Suprapubic skin (tissue), 4 donors: Measurements from ENCODE around the gene LYZL1. TPM values are rescaled to one million over a fixed set of nuclear protein-coding genes. Genes with fewer than 3 reads are reported as not detected.

Experiments
- DNase-seq, 2 donors: peaks; one replicate each; pipeline ENCODE4 v3.0.0-alpha.2; 2019; ENCODE audit warnings: low spot score in 2 of 2
- H3K27ac ChIP-seq: fragments of 200-600 bp; sonication (generic); one replicate; pipeline ENCODE4 v1.5.1; 2019
- H3K27me3 ChIP-seq: fragments of 200-600 bp; sonication (generic); one replicate; pipeline ENCODE4 v1.5.1; 2019
- H3K36me3 ChIP-seq: fragments of 200-600 bp; sonication (generic); one replicate; pipeline ENCODE4 v1.5.1; 2019
- H3K4me1 ChIP-seq: fragments of 200-600 bp; sonication (generic); one replicate; pipeline ENCODE4 v1.5.1; 2019
- H3K4me3 ChIP-seq: fragments of 200-600 bp; sonication (generic); one replicate; pipeline ENCODE4 v1.5.1; 2019; ENCODE audit warnings: mild to moderate bottlenecking
- H3K9me3 ChIP-seq: fragments of 200-600 bp; sonication (generic); one replicate; pipeline ENCODE4 v1.5.1; 2019
- CTCF ChIP-seq, 2 donors: fragments of 200-600 bp in 1 of 2; fragments of 450-650 bp in 1 of 2; sonication (generic) in 1 of 2; IDR thresholded peaks; one replicate each; pipeline ENCODE4 v1.5.1; 2016 to 2019; ENCODE audit warnings: antibody characterized with exemption in 2 of 2, mild to moderate bottlenecking in 1 of 2, moderate library complexity in 1 of 2
- EP300 ChIP-seq: sonication (generic); formaldehyde crosslinking; IDR thresholded peaks from one replicate; pipeline ENCODE4 v1.6.1; 2017; ENCODE audit warnings: antibody characterized with exemption
- POLR2A ChIP-seq, 2 donors: fragments of 450-650 bp; IDR thresholded peaks; one replicate each; pipeline ENCODE4 v1.6.1; 2017; ENCODE audit warnings: antibody characterized with exemption in 2 of 2, mild to moderate bottlenecking in 2 of 2, moderate library complexity in 2 of 2
- POLR2AphosphoS5 ChIP-seq, 3 donors: sonication (generic); formaldehyde crosslinking; IDR thresholded peaks; one replicate each; pipeline ENCODE4 v1.6.1; 2017; ENCODE audit warnings: antibody characterized with exemption in 3 of 3
- WGBS: methylation state at CpG from one replicate; pipeline ENCODE4 v1.1.5; 2018; 5-methylcytosine and 5-hydroxymethylcytosine counted together
- total RNA-seq, 4 donors: library from RNA; depleted of rRNA; stranded (reverse); fragments of >200 nt; gene quantifications; one replicate each; pipeline ENCODE4 v1.1.0, GENCODE V29; 2016

LYZL1 gene
- total RNA-seq, 4 donors from 2014 or later, result not detected

GRCh38 chr10:29243750-29244149 is 45.1 kb upstream of the LYZL1 start:
- Histone ChIP-seq H3K9me3 (no peaks in the 10 kb centered on the region), H3K27me3 (peaks cover 9% of the 10 kb centered on the region), H3K4me1 (no peaks in the 10 kb centered on the region), H3K36me3 (no peaks in the 10 kb centered on the region), H3K27ac (no peak overlapping the region), H3K4me3 (no peak overlapping the region)
- DNase-seq, result no peak
- WGBS, result 94% methylated on average over 1 of the region's 1 CpG
- TF ChIP-seq POLR2AphosphoS5 (IDR thresholded peaks at IDR 0.05), result no peak
- no peak for TF ChIP-seq CTCF (IDR thresholded peaks at IDR 0.05)
- TF ChIP-seq POLR2A (IDR thresholded peaks at IDR 0.05), result no peak

- 88% methylated on average over 7 of the region's 7 CpGs for WGBS
- Histone ChIP-seq H3K27ac (no peak overlapping the region), H3K4me3 (no peak overlapping the region)
Observed at GRCh38 chr10:29244978-29245377, 43.9 kb upstream of the LYZL1 start.

GRCh38 chr10:29245476-29245875 is 43.4 kb upstream of the LYZL1 start:
- peaks cover 12% of the 10 kb centered on the region for H3K27me3 ChIP-seq
- no peak overlapping the region for H3K4me3 ChIP-seq
- H3K27ac ChIP-seq, result no peak overlapping the region
- H3K4me1 ChIP-seq, result no peaks in the 10 kb centered on the region
- TF ChIP-seq POLR2AphosphoS5 (IDR thresholded peaks at IDR 0.05), result no peak
- no peak for TF ChIP-seq POLR2A (IDR thresholded peaks at IDR 0.05)
- no peak for TF ChIP-seq EP300
- no peak for TF ChIP-seq CTCF (IDR thresholded peaks at IDR 0.05)
- no peak for DNase-seq
- H3K9me3 ChIP-seq, result no peaks in the 10 kb centered on the region
- H3K36me3 ChIP-seq, result no peaks in the 10 kb centered on the region
- WGBS, result 85% methylated on average over 11 of the region's 11 CpGs

More at GRCh38 chr10:29244978-29245377, 43.9 kb upstream of the LYZL1 start:
- Histone ChIP-seq H3K27me3 (peaks cover 7% of the 10 kb centered on the region), H3K4me1 (no peaks in the 10 kb centered on the region), H3K9me3 (no peaks in the 10 kb centered on the region), H3K36me3 (no peaks in the 10 kb centered on the region)
- DNase-seq, result no peak
- TF ChIP-seq POLR2A (IDR thresholded peaks at IDR 0.05) (no peak), POLR2AphosphoS5 (IDR thresholded peaks at IDR 0.05) (no peak), CTCF (IDR thresholded peaks at IDR 0.05) (no peak), EP300 (no peak)

- TF ChIP-seq POLR2AphosphoS5 (IDR thresholded peaks at IDR 0.05) (no peak), CTCF (IDR thresholded peaks at IDR 0.05) (no peak), EP300 (no peak)
- Histone ChIP-seq H3K27me3 (peaks cover 18% of the 10 kb centered on the region), H3K36me3 (no peaks in the 10 kb centered on the region), H3K27ac (no peak overlapping the region), H3K9me3 (no peaks in the 10 kb centered on the region), H3K4me3 (no peak overlapping the region), H3K4me1 (no peaks in the 10 kb centered on the region)
- no peak for DNase-seq
- 91% methylated on average over 1 of the region's 1 CpG for WGBS
Observed at GRCh38 chr10:29246449-29246848, 42.4 kb upstream of the LYZL1 start.

- no peak for DNase-seq
- Histone ChIP-seq H3K27me3 (peaks cover 28% of the 10 kb centered on the region), H3K9me3 (no peaks in the 10 kb centered on the region), H3K27ac (no peak overlapping the region), H3K36me3 (no peaks in the 10 kb centered on the region), H3K4me1 (no peaks in the 10 kb centered on the region), H3K4me3 (no peak overlapping the region)
- no peak for TF ChIP-seq POLR2A (IDR thresholded peaks at IDR 0.05)
- TF ChIP-seq CTCF (IDR thresholded peaks at IDR 0.05), result no peak
- no peak for TF ChIP-seq POLR2AphosphoS5 (IDR thresholded peaks at IDR 0.05)
- TF ChIP-seq EP300, result no peak
Observed at GRCh38 chr10:29248158-29248557, 40.7 kb upstream of the LYZL1 start.
